Mesenchymal stem cell (in vitro differentiated cells and primary cell): ENCODE data around the gene WDR48.

Experiments used
- DNase-seq: peaks from one replicate; pipeline ENCODE4 v3.0.0-alpha.2; 2013
- H2AFZ ChIP-seq: one replicate; pipeline ENCODE4 v1.6.1; 2013; ENCODE audit warnings: low read depth, mild to moderate bottlenecking, control low read depth, inconsistent platforms, low read length, moderate library complexity
- H2AK5ac ChIP-seq: 2 replicates; pipeline ENCODE4 v1.6.1; 2013; ENCODE audit warnings: low read length, moderate library complexity, mild to moderate bottlenecking, inconsistent platforms; ENCODE audit not compliant: severe bottlenecking
- H2BK120ac ChIP-seq: one replicate; pipeline ENCODE4 v1.6.1; 2013; ENCODE audit warnings: low read depth, mild to moderate bottlenecking, inconsistent platforms, low read length, moderate library complexity
- H2BK12ac ChIP-seq, 2 experiments: one replicate each; pipeline ENCODE4 v1.6.1; 2013; ENCODE audit warnings: inconsistent platforms in 2 of 2, low read length in 2 of 2, mild to moderate bottlenecking in 2 of 2, moderate library complexity in 2 of 2, control low read depth in 1 of 2
- H2BK15ac ChIP-seq: one replicate; pipeline ENCODE4 v1.6.1; 2013; ENCODE audit warnings: mild to moderate bottlenecking, low read depth, inconsistent platforms; ENCODE audit not compliant: poor library complexity, severe bottlenecking
- H2BK5ac ChIP-seq: 2 replicates; pipeline ENCODE4 v1.6.1; 2013; ENCODE audit warnings: low read depth, mild to moderate bottlenecking, low read length, control low read depth, inconsistent platforms; ENCODE audit not compliant: poor library complexity, severe bottlenecking
- H3K14ac ChIP-seq, 2 experiments: one replicate each; pipeline ENCODE4 v1.6.1; 2013; ENCODE audit warnings: inconsistent platforms in 2 of 2, low read length in 2 of 2, control low read depth in 1 of 2, mild to moderate bottlenecking in 1 of 2, moderate library complexity in 1 of 2
- H3K18ac ChIP-seq, 2 experiments: one replicate each; pipeline ENCODE4 v1.6.1; 2013; ENCODE audit warnings: inconsistent platforms in 2 of 2, low read length in 2 of 2, control low read depth in 1 of 2, low read depth in 1 of 2, mild to moderate bottlenecking in 1 of 2
- H3K23ac ChIP-seq, 2 experiments: one replicate each; pipeline ENCODE4 v1.6.1; 2013; ENCODE audit warnings: inconsistent platforms in 2 of 2, low read length in 2 of 2, mild to moderate bottlenecking in 2 of 2, moderate library complexity in 2 of 2, control low read depth in 1 of 2
- H3K27ac ChIP-seq: 2 replicates; pipeline ENCODE4 v1.5.1; 2013; ENCODE audit warnings: mild to moderate bottlenecking, moderate library complexity, low read length, control low read depth, inconsistent platforms; ENCODE audit not compliant: poor library complexity, severe bottlenecking
- H3K27me3 ChIP-seq, 2 experiments: 2 replicates each; pipeline versions ENCODE4 v1.6.1 to v1.7.0; 2013; ENCODE audit warnings: low read length in 2 of 2, mild to moderate bottlenecking in 2 of 2, moderate library complexity in 2 of 2, control low read depth in 1 of 2, inconsistent platforms in 1 of 2; ENCODE audit not compliant: control insufficient read depth in 1 of 2, insufficient read depth in 1 of 2
- H3K36me3 ChIP-seq, 2 experiments: 2 replicates each; pipeline versions ENCODE4 v1.6.1 to v1.7.0; 2013; ENCODE audit warnings: low read length in 2 of 2, control low read depth in 1 of 2, inconsistent platforms in 1 of 2, low read depth in 1 of 2, mild to moderate bottlenecking in 1 of 2; ENCODE audit not compliant: insufficient read depth in 2 of 2, control insufficient read depth in 1 of 2
- H3K4ac ChIP-seq, 2 experiments: one replicate each; pipeline ENCODE4 v1.6.1; 2013; ENCODE audit warnings: inconsistent platforms in 2 of 2, low read length in 2 of 2, mild to moderate bottlenecking in 2 of 2, moderate library complexity in 2 of 2, control low read depth in 1 of 2, low read depth in 1 of 2
- H3K4me1 ChIP-seq: 2 replicates; pipeline ENCODE4 v1.6.1; 2013; ENCODE audit warnings: low read depth, low read length, control low read depth; ENCODE audit not compliant: control insufficient read depth, insufficient read depth
- H3K4me2 ChIP-seq: 2 replicates; pipeline ENCODE4 v1.6.1; 2013; ENCODE audit warnings: low read length, mild to moderate bottlenecking, inconsistent platforms; ENCODE audit not compliant: poor library complexity, severe bottlenecking
- H3K4me3 ChIP-seq, 2 experiments: 2 replicates each; pipeline versions ENCODE4 v1.5.1 to v1.7.0; 2013; ENCODE audit warnings: low read length in 2 of 2, mild to moderate bottlenecking in 2 of 2, control low read depth in 1 of 2, low read depth in 1 of 2; ENCODE audit not compliant: insufficient read depth in 1 of 2
- H3K79me1 ChIP-seq: replicated peaks from 2 replicates; pipeline ENCODE4 v1.6.1; 2013; ENCODE audit warnings: mild to moderate bottlenecking, control low read depth, low read length, inconsistent platforms; ENCODE audit not compliant: poor library complexity, severe bottlenecking
- H3K9ac ChIP-seq: 2 replicates; pipeline ENCODE4 v1.7.0; 2013; ENCODE audit warnings: mild to moderate bottlenecking, low read length, moderate library complexity
- H3K9me3 ChIP-seq: 2 replicates; pipeline ENCODE4 v1.7.0; 2013; ENCODE audit warnings: mild to moderate bottlenecking, low read length; ENCODE audit not compliant: control insufficient read depth
- H4K8ac ChIP-seq: one replicate; pipeline ENCODE4 v1.6.1; 2013; ENCODE audit warnings: inconsistent platforms, mild to moderate bottlenecking, low read length, moderate library complexity
- H4K91ac ChIP-seq: one replicate; pipeline ENCODE4 v1.6.1; 2013; ENCODE audit warnings: mild to moderate bottlenecking, low read length, inconsistent platforms
- WGBS: methylation state at CpG from one replicate; pipeline ENCODE4 v1.1.7; 2013; ENCODE audit warnings: mixed read lengths; 5-methylcytosine and 5-hydroxymethylcytosine counted together

WDR48 gene

DNA sequence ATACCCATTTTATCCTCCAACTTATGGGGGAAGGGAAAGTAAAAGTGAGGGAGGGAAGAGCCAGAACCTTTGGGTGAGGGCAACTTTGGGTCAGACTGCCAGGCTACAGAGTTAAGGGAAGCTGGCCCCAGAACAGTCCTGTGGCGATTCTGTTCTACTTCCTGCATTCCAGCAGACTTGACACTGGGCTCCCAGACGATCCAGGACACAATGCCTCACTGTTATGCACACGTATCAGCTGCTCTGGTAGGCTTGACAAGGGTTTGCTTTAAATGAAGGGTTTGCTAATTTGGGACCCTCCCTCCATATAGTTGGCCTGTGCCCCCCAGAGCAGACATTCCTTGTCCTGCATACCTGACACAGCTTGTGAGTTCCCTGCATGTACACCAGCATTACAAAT, 45.0 kb downstream of the WDR48 start:
- no peaks in the 10 kb centered on the region for H3K9me3 ChIP-seq
- H3K27ac ChIP-seq: peak overlapping the region; percentile 39
- H2BK15ac ChIP-seq: no peak overlapping the region
- peak overlapping the region; percentile 22 for H3K9ac ChIP-seq
- no peaks in the 10 kb centered on the region for H3K4me1 ChIP-seq
- no peak overlapping the region for H2BK12ac ChIP-seq
- no peaks in the 10 kb centered on the region for H3K27me3 ChIP-seq
- H3K4ac ChIP-seq: no peak overlapping the region
- H4K91ac ChIP-seq: no peak overlapping the region
- no peak overlapping the region for H3K4me3 ChIP-seq
- H3K4me2 ChIP-seq: no peak overlapping the region
- peak; percentile 10 for DNase-seq
- H2AFZ ChIP-seq: no peak overlapping the region
- H2BK120ac ChIP-seq: no peak overlapping the region
- no peak overlapping the region for H3K14ac ChIP-seq
- peak overlapping the region; percentile 20 for H2AK5ac ChIP-seq
- H3K23ac ChIP-seq: no peak overlapping the region
- H3K18ac ChIP-seq: no peak overlapping the region
- no peak overlapping the region for H4K8ac ChIP-seq
- H3K79me1 ChIP-seq: peaks cover 34% of the 10 kb centered on the region
- 38% methylated on average over 3 of the region's 3 CpGs for WGBS
- H2BK5ac ChIP-seq: no peak overlapping the region
- H3K36me3 ChIP-seq: peaks cover 56 to 94% of the 10 kb centered on the region in 2 experiments

DNA sequence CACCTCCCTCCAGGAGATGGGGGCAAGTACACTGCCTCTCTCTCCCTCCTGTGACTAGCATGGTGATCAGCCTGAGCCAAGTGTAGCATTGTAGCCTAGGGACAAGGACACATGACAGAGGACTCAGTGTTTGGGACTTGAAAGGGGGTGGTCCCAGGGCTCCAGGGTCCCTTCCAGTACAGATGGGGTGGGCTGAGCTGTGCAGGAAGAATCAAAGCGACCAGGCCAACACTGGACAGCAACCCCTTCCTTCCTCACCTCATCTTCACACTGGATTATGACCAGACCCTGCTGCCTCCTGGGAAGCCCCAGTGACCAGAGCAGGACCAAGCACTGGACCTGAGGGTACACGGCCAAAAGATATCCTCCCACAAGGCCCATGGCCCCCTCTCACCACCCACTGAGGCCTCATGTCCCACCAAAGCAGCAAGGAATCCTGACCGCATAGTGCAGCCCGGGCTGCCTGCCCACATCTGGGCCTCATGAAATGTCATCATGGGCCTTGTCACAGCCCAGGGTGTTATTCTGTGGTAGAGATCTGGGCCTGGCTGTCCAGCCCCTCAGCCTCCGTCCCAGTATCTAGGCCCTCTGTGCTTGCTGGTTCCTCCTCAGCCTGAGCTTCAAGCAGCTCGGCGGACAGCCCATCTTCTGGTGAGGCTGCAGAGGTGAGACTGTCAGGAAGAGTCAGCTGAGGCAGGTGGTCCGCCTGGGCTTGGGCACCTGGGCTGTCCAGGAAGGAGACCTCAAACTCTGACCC, 46.1 kb downstream of the WDR48 start:
- DNase-seq: no peak
- H3K4me1 ChIP-seq: peaks cover 6% of the 10 kb centered on the region
- no peak overlapping the region for H3K4ac ChIP-seq
- H2BK12ac ChIP-seq: no peak overlapping the region
- H3K4me2 ChIP-seq: no peak overlapping the region
- no peak overlapping the region for H3K14ac ChIP-seq
- H3K9me3 ChIP-seq: no peaks in the 10 kb centered on the region
- H3K4me3 ChIP-seq: no peak overlapping the region
- no peak overlapping the region for H2BK120ac ChIP-seq
- H4K91ac ChIP-seq: no peak overlapping the region
- no peak overlapping the region for H3K23ac ChIP-seq
- H2AFZ ChIP-seq: no peak overlapping the region
- H2AK5ac ChIP-seq: no peak overlapping the region
- no peak overlapping the region for H2BK5ac ChIP-seq
- H3K27ac ChIP-seq: no peak overlapping the region
- H3K79me1 ChIP-seq: peaks cover 40% of the 10 kb centered on the region
- no peaks in the 10 kb centered on the region for H3K27me3 ChIP-seq
- no peak overlapping the region for H3K18ac ChIP-seq
- H4K8ac ChIP-seq: no peak overlapping the region
- H3K9ac ChIP-seq: no peak overlapping the region
- H3K36me3 ChIP-seq: peaks cover 62 to 93% of the 10 kb centered on the region in 2 experiments
- 91% methylated on average over 7 of the region's 8 CpGs for WGBS
- H2BK15ac ChIP-seq: no peak overlapping the region

GRCh38 chr3:39098473-39099000, 46.7 kb downstream of the WDR48 start:
- no peak for DNase-seq
- Histone ChIP-seq H3K27ac (no peak overlapping the region), H3K4me2 (no peak overlapping the region), H3K4me1 (peaks cover 10% of the 10 kb centered on the region), H3K14ac (no peak overlapping the region), H2BK15ac (no peak overlapping the region), H3K4me3 (no peak overlapping the region), H4K91ac (no peak overlapping the region), H3K9ac (no peak overlapping the region), H2AFZ (no peak overlapping the region), H3K79me1 (peaks cover 45% of the 10 kb centered on the region), H2BK5ac (no peak overlapping the region), H2BK12ac (no peak overlapping the region), H3K36me3 (peaks cover 62 to 87% of the 10 kb centered on the region in 2 experiments), H4K8ac (no peak overlapping the region), H3K4ac (no peak overlapping the region), H3K27me3 (no peaks in the 10 kb centered on the region), H3K9me3 (no peaks in the 10 kb centered on the region), H2AK5ac (no peak overlapping the region), H2BK120ac (no peak overlapping the region), H3K18ac (no peak overlapping the region), H3K23ac (no peak overlapping the region)
- 96% methylated on average over 8 of the region's 8 CpGs for WGBS

- no peak overlapping the region for H3K4me2 ChIP-seq
- no peak overlapping the region for H4K8ac ChIP-seq
- no peak overlapping the region for H2AFZ ChIP-seq
- no peak overlapping the region for H3K27ac ChIP-seq
- no peak overlapping the region for H2BK120ac ChIP-seq
- H2BK12ac ChIP-seq: no peak overlapping the region
- no peak overlapping the region for H3K4ac ChIP-seq
- peaks cover 52% of the 10 kb centered on the region for H3K79me1 ChIP-seq
- no peak overlapping the region for H3K23ac ChIP-seq
- H3K36me3 ChIP-seq: peaks cover 64 to 80% of the 10 kb centered on the region in 2 experiments
- no peak overlapping the region for H3K18ac ChIP-seq
- 100% methylated on average over 1 of the region's 1 CpG for WGBS
- no peak overlapping the region for H2BK5ac ChIP-seq
- H3K4me1 ChIP-seq: peaks cover 12% of the 10 kb centered on the region
- H3K4me3 ChIP-seq: no peak overlapping the region
- no peaks in the 10 kb centered on the region for H3K27me3 ChIP-seq
- no peak overlapping the region for H4K91ac ChIP-seq
- no peak overlapping the region for H2AK5ac ChIP-seq
- H3K14ac ChIP-seq: no peak overlapping the region
- no peak for DNase-seq
- H3K9me3 ChIP-seq: no peaks in the 10 kb centered on the region
- H3K9ac ChIP-seq: no peak overlapping the region
- no peak overlapping the region for H2BK15ac ChIP-seq
These were observed 47.4 kb downstream of the WDR48 start for GRCh38 chr3:39099242-39099641.
